Inferior parietal cortex (tissue), 1 donor: ENCODE results near the gene NECTIN3.

Source experiments
- DNase-seq: peaks from one replicate; pipeline ENCODE4 v3.0.0-alpha.2; 2016; ENCODE audit errors: extremely low spot score

The NECTIN3 gene

DNA sequence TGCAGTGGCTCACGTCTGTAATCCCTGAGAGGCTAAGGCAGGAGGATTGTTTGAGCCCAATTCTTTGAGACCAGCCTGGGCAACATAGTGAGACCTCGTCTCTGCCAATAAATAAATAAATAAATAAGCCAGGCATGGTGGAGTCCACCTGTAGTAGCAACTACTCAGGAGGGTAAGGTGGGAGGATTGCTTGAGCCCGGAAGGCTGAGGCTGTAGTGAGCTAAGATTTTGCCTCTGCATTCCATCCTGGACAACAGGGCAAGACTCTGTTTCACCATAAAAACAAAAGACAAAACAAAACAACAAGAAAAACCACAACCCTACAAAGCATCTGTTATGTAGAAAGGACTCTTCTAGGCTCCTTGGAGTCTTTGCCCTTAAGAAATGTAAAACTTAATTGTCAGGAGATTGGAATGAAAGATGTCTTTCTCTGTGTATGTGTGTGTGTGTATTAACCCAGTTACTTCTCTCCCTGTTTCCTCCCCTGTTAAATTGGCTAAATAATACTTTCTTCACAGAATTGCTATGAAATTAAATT is 9.5 kb downstream of the NECTIN3 start:
- peak; percentile 2 for DNase-seq

DNA sequence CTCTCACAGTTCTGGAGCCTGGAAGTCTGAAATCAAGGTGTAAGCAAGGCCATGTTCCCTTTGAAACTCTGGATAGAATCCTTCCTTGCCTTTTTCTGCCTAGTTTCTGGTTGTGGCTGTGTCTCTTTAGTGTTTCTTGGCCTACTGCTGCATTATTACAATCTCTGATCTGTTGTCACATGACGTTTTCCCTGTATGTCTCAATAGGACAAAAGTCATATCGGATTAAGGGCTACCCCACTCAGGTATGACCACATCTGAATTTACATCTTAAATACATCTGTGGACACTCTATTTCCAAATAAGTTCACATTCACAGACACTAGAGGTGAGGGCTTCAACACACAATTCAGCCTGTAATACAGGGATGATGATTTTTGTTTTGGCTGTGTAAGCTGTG is 13.3 kb downstream of the NECTIN3 start:
- no peak for DNase-seq

GRCh38 chr3:111087924-111088469 is 16.4 kb downstream of the NECTIN3 start:
- no peak for DNase-seq

DNA sequence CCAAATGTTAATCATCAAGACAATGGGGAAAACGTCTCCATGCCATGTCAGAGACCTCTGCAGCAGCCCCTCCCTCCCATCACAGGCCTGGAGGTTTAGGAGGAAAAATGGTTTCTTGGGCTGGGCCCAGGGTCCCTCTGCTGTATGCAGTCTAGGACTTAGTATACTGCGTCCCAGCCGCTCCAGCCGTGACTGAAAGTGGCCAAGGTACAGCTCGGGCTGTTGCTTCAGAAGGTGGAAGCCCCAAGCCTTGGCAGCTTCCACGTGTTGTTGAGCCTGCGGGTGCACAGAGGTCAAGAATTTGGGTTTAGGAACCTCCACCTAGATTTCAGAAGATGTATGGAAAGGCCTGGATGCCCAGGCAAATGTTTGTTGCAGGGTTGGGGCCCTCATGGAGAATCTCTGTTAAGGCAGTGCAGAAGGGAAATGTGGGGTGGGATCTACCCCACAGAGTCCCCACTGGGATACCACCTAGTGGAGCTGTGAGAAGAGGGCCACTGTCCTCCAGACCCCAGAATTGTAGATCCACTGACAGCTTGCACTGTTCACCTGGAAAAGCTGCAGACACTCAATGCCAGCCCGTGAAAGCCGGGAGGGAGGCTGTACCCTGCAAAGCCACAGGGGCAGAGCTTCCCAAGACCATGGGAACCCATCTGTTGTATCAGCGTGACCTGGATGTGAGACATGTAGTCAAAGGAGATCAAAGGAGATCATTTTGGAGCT is 25.0 kb downstream of the NECTIN3 start:
- DNase-seq, result no peak

- no peak for DNase-seq
Measured at GRCh38 chr3:111103807-111104206, 32.2 kb downstream of the NECTIN3 start.

DNA sequence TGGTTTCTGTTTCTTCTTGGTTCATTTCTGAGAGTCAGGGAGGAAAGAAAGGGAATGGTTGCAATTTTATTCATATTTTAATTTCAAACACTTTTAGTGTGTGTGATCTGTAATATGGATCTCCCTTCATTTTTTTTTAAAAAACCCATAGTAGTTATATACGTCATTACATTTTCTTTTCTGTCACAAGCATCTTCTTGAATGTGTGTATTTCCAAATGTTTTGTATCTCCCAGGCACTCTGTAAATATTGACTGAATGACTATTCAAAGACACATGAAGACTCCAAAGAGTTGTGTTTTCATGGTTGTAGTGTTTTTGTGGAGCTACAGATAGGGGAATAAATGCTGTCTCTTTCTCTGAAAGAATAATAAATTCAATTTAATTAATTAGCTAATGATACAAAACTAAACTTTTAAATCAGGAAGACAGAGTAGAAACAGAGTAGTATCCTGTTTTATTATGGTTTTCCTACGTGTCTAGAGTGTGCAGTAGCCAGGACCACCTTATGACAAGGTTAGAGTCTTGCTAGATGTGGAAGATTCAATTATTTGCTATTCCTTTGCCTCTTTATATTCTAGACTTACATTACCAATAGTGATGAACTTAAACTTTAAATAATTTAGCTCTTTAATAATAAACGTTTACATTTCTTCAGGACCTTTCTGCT is 35.5 kb downstream of the NECTIN3 start:
- DNase-seq, result no peak

DNA sequence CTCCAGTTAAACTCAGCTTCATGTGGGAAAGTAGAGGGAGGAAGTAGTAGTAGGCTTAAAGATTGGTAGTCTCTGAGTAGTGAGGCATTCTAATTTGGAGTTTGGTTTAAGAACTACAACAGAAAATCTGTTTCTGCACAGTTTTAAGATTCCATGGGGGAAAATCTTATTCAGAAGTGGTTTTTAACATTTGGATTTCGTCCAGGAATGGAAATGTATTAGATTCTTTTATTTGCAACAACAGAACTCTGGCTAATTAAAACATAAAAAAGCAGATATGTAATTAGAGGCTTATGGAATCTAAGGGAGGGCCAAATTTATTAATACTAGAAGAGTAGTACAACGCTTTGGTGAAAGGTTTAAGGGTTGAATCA is 36.0 kb downstream of the NECTIN3 start:
- no peak for DNase-seq

DNA sequence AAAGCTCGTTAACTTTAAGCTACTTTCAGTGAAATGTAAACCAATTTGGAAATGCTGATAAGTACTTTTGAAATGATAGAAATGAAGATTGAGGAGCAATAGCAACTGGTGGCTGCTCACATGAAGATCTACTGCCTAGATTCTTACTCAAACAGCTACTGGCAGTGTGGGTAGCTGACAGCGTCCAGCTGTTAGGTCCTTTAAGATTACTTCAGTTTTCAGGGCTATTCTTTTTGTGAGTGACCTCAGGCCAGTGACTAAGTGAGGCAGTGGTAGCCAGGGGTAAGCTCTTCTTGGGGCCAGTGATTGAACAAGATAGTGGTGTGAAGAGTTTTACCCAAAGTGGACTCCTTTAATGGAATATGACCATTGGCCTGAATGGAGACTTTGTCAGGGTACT is 41.3 kb downstream of the NECTIN3 start:
- DNase-seq, result no peak

DNA sequence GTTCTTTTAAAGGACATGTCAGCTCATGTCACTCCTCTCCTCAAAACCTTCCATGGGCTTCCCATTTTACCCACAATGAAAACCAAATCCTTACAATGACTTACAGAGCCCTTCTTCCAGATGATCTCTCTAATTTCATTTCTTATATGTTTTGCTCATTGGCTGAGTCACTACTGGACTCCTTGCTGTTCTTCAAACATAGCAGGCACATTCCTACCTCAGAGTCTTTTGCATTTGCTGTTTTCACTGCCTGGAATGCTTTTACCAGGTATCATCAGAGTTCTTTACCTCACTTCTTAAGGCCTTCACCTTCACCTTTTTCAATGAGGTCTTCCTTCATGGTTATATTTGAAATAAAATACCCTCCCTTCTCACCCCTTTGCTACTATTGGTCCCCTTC is 57.3 kb downstream of the NECTIN3 start:
- no peak for DNase-seq

DNA sequence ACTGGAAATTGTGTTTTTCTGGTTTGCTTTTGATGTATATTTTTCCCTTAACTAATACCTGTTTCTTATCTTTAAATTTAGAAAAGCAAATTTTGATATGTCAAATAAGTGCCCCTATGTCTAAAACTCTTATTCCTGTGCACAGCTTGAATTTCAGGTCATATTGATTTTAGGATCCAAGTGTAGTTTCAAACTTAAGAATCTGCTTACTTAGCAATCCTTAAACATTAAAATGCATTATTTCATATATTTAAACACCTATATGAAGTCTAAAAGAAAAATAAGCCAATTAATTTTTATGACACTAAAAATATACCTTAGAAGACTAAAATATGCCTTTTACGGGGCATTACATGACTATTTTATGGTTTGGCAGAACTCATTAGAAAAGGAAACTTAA is 59.2 kb downstream of the NECTIN3 start:
- no peak for DNase-seq

DNA sequence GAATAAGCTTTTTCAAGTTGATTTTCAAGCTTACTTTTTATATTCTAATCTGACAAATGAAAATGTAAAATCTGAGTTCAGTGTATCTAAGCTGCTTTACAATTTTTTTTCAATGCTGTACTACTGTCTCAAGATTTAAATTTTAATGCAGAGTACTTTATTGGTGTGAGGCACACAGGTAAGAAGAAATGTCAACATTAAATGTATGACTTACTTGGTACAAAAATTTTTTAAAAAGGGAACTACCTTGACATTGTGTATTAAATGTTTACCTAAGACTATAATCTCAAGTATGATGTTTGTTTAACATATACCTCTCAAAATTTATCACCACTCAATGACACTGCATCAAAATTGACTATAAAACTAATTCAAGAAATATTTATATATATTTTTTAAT is 62.7 kb downstream of the NECTIN3 start:
- DNase-seq, result no peak

DNA sequence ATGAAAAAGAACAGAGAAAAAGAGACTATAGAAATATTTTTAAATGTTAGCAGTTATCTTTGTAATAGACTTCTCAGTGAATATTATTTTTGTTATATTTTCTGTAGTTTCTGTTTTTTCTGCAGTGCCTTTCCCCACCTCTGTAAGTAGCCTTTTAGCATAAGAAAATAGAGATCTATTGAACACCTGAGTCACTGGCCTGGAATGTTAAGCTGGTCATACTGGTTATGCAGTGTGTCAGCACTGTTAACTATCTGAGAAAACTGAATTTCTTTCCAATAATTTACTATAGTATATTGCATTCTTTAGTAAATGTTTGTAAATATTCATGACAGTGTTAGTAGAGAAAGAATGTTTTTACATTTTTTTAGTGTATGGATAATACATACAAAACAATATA is 79.8 kb downstream of the NECTIN3 start:
- no peak for DNase-seq

GRCh38 chr3:111152496-111152895 is 80.9 kb downstream of the NECTIN3 start:
- DNase-seq, result no peak

GRCh38 chr3:111156517-111156916 is 84.9 kb downstream of the NECTIN3 start:
- no peak for DNase-seq

- DNase-seq, result no peak
Measured at GRCh38 chr3:111159391-111159790, 87.8 kb downstream of the NECTIN3 start.

DNA sequence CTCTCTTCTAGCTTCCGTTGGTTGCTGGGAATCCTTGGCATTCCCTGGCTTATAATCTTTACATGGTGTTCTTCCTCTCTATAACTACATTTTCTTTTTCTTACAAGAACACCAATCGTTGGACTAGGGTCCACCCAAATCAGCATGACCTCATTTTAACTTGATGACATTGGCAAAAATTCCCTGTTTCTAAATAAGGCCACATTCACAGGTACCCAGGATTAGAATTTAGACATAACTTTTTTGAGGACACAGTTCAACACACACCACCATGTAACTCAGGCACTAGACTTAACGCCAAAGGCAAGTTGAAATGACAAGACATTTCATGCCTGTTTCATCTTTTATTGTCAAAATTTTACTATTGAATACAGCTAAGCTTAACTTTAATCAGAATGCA is 93.0 kb downstream of the NECTIN3 start:
- no peak for DNase-seq

- DNase-seq, result no peak
Measured at GRCh38 chr3:111165411-111165810, 93.8 kb downstream of the NECTIN3 start.

DNA sequence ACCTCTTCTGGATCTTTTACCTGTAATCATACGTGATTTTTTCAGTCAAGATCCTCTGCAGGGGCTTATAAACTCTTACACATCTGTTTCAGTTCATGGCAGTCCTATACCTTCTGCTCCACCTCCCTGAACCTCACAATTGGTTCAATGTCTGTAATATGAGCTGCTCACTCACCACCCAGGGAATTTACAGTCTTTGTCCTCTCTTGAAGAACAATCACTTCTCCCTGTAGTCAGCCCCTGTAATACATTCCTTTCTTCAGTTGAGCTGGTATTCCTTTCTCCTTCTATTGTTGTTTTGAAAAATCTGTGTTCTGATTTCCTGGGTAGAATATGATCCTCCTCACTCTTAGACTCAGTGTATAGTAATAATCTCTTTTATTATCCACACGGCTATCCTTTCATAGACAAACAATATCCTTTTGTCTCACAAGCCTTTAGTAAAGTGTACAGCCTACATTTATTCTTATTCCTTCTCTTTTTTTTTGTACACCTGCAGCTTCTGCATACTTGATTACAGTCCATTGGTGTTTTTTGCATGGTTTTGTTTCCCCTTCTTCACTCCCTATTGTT is 101.8 kb downstream of the NECTIN3 start:
- no peak for DNase-seq

DNA sequence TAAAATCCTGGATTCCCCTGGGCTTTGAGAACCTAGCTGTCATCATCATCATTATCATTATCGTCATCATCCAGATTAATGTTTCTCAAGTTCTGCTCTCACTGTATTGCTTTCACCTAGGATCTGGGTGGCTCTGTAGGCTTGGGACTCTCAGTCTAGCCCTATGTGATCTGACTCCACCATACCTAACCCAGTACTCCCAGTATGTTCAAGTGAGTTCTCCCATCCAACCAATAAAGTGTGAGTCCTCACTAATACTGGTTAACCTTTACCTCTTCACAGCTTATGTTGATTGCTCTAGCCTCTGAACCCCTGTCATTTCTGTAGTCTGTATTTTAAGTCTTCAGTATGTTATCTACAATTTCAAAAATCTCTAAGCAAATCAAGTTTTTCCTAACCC is 102.3 kb downstream of the NECTIN3 start:
- DNase-seq, result no peak

- DNase-seq, result no peak
Measured at GRCh38 chr3:111190518-111190917, 118.9 kb downstream of the NECTIN3 start.

GRCh38 chr3:111193472-111193871 is 121.9 kb downstream of the NECTIN3 start:
- no peak for DNase-seq

DNA sequence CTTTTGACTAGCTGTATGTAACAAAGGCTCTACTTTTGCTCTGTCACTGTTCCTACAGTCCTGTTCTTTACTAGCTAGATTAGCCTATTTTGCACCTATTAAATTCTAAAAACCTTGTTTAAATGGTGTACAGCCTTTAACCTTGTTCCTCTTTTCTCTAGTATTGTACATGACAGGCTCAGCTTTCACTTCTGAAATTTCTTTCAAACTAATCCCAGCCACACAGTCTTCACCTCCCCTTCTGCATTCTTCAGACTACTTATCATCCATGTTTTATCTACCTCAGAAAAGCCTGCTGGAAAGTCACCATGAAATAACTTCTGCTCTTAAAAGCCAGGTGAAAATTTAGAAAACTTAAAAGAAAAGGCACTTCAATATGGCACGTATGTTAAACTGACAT is 122.4 kb downstream of the NECTIN3 start:
- DNase-seq, result no peak

GRCh38 chr3:111197485-111197884 is 125.9 kb downstream of the NECTIN3 start:
- DNase-seq, result no peak
